GM11168 (cell line): Measurements from ENCODE around the gene HDGF.

Source experiments
- in situ Hi-C: fragments of 300-500 bp; cut with MboI; formaldehyde crosslinking; loops from one replicate; pipeline ENCODE4 v1.12.0; 2022; ENCODE audit warnings: low sequenced_read_pairs; ENCODE audit not compliant: unreplicated experiment

The HDGF gene

DNA sequence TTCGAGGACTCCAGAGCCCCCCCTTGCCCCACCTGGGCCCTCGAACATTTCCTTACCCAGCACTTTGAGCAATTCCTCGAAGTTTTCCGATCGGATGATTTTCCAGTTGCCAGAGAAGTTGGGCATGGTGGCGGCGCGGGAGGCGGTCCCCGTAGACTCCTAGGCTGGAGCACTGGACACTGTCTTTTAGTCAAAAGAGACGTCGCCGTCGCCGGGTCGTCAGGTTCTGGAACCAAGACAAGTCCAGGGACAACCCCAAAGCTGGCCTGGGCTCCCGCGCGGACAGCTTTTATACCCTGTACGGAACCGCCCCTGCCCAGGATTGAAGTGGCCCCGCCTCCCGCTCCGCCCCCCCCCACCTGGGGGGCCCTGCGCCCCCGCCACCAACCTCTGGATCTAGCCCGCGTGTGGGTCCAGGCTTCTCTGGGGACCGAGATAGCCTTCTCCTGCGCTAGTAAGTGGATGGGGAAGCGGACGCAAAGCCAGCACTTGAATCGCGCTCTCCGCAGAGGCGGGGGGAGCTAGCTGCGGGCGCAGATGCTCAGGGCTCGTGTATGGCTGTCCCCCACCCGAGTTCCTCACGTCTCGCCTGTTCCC is 46.1 kb downstream of the HDGF start, which contains the start of gene CRABP2:
CRABP2 (minus strand) TSS at position 263 of the 597 bp plus-strand sequence; CDS start at position 126, 137 bp downstream.
- in situ Hi-C loops = no loop called here

DNA sequence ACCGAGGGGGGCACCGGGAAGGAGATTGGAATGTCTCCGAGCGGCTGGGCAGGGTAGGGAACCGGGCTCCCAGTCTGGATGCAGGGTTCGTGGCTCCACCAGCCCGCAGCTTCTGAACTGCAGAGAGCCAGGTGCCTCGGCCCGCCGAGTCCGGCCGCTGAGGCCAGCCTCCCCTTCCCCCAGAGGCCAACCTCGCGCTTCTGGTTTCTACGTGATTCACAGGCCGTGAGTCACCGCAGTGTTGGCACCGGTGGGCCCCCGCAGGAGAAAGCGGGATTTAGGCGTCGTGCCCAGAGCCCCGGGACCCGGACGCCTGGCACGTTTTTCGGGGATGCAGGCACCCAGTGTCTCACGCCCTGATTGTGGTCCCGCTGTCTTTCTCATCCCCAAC is 46.5 kb downstream of the HDGF start:
- in situ Hi-C loops = no loop called here

DNA sequence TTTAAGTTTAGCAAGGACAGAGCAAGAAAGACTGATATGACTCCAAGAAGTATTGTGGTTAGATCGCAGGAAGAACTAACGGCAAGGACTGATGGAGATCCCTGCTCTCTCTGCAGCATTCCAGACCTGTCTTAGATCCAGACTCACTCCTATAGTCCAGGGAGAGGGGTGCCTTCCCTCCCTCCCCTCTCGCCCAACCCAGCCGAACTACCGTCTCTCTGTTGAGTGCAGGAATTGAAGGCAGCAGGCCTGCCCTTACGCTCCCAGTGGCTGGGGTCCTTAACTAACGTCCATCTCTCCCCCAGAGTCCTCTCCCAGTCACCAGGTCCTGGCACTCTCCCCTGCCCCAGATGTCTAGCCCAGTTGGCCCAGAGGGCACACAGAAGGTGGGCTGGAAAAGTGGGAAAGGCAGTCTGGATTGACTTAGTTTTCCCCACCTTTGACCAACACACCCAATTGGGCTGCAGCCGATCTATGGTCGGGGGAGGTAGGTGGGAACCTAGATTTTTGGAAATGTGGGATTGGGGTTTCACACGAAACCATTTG is 47.2 kb downstream of the HDGF start:
- in situ Hi-C loops = no loop called here

DNA sequence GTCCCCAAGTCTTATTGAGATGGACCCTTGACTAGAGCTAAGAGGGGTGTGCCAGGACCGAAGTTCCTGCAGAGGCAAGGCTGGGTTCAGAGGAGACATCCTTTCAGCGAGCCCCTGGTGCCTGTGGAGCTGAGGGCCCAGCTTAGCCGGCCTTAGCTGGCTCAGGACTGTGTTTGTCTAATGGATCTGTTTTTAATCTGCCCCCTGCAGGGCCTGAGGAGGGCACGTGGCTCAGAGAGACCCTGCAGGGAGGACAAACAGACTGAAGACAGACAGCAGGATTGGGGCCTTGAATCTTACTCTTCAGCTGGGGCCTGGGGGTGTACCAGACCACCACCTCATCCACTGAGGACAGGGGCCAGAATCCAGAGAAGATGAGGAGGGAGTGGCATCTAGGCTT is 47.7 kb downstream of the HDGF start:
- in situ Hi-C loops = no loop called here

DNA sequence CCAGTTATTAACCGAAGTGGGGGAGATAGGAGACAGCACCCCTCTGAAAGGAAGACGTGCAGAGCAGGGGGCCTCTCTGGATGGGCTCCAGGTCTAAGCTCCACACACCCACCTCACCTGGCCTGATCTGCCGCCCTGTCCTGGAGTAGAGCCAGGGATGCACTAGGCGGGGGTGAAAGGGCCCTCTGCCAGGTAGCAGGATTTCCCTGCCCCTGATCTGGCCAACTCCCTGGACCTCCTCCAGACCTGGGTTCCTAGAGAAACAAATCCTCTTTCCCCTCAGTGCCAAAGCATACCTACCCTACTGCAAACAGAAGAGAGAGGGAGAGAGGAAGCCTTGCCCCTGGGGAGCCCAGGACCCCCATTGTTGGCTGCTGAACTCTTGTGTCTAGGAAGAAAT is 48.1 kb downstream of the HDGF start:
- in situ Hi-C loops = no loop called here

DNA sequence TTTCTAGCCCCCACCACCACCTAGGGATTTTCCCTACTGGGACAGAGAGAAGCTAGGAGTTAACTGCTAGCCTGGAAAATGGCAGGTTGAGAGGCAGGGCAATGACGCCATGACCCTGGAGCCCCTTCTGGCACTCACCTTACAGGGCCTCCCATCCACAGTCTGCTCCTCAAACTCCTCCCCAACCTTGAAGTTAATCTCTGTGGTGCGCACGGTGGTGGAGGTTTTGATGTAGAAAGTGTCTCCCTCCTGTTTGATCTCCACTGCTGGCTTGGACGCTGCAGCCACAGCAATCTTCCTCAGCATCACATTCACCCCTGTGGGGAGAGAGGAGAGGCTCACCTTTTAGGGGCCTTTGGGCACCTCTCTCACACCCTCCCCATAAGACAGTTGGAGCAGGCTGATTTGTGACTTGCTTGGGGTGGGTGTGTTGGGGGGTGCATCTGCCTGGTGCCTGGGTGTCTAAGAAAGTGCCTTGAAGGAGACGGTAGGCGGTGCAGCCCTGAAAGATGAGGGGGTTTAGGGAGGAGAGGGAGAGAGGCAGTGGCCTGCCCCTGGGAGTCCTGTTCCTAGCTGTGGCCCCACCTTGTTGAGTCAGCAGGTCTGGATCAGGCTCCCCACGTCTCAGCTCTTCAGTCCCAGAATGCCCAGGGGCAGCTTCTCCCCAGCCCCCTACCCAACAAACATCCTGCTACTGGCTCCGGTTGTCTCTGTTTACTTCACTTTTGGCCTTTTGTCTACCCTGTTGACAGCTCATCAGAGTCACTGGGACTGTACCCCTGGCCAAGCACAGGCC is 50.5 kb downstream of the HDGF start:
- in situ Hi-C loops = no loop called here

DNA sequence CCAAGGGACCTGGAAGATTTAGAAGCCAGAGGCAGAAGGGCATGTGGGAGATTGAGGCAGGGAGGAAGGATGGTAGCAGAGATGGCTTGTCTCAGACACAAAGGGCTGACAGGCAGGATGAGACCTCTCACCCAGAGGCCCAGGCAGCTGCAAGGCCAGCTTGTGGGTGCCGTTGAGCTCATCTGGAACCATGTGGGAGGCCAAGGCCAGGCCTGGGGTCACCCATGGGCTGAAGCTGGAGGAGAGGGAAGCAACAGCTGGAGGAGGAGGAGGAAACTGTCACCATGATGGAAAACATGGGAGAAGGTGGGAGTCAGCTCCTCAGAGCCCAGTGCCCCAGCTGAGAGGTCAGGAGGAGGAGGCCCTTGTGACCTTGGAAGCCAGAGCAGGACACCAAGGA is 52.5 kb downstream of the HDGF start:
- in situ Hi-C loops = no loop called here

DNA sequence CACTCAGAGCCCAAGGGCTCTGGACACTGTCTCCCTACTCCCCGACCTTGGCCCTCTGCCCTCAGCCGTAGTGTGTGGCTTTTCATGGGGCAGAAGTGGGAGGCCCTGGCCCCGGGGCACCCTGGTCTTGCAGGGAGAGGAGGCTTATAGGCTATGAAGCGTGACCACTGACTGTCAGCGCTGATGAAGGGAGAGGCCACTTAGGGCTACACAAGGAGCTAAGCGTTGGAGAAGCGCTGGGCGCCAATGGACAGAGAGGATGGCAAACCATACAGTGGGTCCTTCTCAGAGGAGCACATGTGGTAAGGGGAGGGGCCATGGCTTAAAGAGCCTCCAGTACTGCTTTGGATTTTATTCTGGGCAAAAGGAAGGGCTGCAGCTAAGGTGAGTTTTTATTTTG is 54.0 kb downstream of the HDGF start:
- in situ Hi-C loops = no loop called here

DNA sequence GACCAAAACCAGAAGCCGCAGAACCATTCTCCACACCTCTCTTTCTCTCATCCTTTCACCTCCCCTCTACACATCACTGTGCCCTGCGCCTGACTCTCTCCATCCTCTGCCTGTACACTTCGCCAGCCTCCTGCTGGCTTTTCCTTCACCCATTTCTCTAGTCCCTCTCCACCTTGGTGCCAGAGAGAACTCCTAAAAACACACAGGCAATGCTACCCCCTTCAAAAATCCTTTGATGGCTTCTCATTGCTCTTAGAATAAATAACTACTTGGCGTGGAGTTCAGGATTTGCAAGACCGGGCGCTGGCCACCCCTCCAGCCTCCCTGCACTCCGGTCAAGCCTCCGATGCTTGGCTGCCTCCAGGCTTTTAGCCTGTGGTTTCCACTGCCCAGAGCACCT is 54.7 kb downstream of the HDGF start:
- in situ Hi-C loops = no loop called here

DNA sequence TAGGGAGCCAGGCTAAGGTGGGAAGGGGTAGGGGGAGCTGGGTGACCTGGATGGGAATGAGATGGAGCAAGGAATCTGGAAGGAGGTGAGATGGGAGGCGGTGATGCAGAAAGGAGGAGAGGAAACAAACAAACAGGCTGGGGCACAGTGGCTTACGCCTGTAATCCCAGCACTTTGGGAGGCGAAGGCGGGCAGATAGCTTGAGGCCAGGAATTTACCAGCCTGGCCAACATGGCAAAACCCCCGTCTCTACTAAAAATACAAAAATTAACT is 56.8 kb downstream of the HDGF start:
- in situ Hi-C loops = no loop called here

DNA sequence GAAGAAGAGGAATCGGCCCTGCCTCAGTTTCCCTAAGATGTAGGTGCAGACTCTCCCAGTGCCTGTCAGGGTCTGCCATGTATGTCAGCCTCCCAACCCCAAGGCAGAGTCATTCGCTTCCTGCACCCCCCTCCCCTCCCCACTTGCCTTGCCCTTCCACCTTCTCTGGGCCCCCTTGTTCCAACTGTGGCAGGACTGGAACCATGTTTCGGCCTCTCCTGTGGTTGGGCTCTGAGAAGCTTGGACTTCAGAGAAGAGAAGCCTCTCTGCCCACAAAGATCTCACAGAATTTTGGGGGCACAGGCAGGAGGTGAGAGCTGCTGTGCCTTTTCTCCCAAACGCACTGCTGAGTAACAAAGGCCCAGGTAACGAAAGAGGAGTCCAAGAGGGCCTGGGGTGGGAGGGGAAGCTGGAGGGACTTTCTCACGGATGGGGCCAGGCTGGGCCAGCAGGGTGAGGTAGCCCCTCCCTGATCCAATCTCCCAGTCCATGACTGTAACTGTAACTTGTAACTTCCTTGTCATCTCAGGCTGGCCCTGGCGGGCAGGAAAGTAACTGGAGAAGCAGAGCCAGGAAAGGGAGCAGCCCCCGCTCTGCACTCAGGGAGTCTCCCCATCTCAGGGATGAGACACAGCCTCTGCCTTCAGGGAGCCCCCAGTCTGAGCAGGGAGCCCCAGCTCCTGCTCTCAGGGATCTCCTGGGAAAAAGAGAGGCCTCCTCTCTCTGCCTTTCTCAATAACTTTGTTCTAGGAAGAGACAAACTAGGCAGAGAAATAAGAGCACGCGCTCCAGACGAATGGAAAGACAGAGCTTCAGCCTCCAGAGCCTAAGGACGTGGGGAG is 57.4 kb downstream of the HDGF start:
- in situ Hi-C loops = no loop called here

DNA sequence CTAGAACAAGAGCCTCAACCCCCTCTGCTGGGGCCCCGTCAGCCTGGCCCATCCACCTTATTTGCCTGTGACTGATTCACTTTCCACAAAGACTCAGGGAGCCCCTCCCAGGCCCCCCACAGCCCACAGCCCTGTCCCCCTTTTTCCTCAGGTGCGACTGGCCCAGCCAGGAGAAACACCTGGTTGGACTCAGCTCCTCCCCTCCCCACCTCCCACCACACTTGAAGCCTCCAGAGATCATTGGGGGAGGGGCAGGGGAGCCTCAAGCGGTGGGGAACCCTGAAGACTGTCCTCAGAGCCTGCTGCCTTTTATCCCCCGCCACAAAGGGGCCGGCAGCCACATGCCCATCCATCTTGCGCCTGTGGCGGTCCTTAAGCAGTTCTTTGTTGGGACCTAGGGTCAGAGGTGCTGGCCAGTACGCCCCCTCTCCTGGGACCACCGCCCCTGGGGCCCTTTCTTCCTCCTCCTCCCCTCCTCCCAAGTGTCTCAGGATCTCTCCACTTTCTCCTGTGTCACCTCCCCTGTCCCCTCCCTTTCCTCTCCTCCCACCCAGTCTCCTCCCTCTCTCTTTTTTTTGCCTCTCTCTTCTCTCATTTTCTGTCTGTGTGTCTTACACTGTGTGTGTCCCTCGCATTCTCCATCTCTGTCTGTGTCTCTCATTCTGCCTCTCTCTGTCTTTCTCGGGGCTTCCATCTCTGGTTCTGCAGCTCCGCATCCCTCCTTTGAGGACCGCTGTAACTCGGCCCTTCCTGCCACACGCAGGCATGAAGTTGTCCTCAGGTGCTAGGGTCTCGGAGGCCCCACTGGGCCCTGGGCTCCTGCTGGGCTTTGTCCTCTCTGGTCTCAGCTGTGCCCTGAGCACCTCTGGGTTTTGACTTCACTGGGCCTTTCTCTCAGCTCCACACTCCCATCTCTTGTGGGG is 58.3 kb downstream of the HDGF start:
- in situ Hi-C loops = no loop called here

DNA sequence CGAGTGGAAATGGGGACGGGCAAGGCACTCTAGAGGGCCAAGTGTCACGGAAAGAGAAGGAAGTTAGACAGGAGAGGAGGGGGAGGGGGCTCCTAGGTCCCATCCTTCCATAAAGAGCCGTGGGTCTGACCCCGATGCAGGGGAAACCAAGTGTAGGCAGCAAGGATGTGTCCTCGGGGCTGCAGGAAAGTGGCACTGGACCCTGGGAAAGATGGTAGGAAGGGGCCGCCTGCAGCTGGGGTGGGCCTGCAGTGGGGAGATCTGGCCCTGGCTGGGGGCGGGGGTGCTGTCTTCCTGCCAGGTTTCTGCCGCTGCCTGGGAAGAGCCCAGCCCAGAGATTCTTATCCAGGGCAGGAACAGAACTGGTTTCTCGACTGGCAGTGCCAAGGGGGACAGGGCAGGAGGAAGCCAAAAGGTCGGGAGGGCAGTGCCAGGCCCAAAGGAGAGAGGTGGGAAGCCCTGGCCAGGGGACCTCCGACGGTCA is 59.0 kb downstream of the HDGF start:
- in situ Hi-C loops = no loop called here
